ENCODE results near the gene PPP1R16B.

The PPP1R16B gene

DNA sequence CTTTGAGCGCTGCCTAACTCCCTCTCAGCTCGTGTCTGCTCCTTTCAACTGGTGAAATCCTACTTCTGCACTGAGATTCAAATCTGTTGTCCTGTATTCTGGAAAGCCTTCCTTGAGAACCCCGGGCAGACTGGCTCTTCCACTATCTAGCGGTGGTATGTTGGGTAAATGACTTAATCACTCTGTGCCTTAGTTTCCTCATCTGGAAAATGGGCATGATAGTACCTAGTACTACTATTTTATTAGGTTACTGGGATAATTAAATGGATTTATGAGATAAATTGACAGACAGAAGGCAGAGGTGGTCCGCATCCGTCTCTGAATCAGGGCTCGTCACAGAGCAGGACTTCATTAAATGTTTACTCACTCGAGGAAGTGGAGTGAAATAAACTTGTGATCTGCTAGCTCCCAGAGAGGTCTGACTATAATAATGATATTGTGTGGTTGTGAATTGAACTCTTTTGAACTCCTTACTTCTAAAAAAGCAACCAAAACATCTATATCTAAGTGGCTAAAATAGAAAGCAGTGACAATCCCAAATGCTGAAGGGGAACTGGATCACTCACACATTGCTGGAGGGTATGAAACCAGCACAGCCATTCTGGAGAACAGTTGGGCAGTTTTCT is 26.6 kb downstream of the PPP1R16B start:
- TF ChIP-seq, protein P1, sequence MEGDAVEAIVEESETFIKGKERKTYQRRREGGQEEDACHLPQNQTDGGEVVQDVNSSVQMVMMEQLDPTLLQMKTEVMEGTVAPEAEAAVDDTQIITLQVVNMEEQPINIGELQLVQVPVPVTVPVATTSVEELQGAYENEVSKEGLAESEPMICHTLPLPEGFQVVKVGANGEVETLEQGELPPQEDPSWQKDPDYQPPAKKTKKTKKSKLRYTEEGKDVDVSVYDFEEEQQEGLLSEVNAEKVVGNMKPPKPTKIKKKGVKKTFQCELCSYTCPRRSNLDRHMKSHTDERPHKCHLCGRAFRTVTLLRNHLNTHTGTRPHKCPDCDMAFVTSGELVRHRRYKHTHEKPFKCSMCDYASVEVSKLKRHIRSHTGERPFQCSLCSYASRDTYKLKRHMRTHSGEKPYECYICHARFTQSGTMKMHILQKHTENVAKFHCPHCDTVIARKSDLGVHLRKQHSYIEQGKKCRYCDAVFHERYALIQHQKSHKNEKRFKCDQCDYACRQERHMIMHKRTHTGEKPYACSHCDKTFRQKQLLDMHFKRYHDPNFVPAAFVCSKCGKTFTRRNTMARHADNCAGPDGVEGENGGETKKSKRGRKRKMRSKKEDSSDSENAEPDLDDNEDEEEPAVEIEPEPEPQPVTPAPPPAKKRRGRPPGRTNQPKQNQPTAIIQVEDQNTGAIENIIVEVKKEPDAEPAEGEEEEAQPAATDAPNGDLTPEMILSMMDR (IDR thresholded peaks at IDR 0.05) = no peak

DNA sequence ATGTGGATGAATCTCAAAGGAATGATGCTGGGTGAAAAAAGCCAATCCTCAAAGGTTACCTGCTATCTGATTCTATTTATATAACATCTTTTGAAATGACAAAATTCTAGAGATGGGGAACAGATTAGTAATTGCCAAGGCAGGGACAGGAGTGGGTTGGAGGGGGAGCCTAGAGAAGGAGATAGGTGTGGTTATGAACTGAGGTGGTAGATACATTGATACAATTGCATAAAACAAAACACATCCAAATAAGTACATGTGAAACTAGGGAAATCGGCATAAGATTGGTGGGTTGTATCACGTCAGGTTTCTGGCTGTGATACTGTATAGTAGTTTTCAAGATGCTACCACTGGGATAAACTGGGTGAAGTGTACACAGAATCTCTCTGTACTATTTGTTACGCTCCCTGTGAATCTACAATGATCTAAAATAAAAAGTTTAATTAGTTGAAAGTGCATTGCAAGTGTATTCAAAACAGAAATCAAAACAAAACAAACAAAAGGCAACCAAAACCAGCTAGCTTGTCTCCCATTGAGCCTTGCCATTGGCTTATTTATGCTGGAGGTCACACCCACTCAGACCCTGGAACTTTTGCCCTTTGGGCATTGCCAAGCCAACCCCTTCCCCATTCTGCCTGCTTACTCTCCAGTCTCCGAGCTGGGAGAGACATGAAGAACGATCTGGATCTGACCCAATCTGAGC is 27.8 kb downstream of the PPP1R16B start:
- TF ChIP-seq, protein P1 (IDR thresholded peaks at IDR 0.05) = no peak

DNA sequence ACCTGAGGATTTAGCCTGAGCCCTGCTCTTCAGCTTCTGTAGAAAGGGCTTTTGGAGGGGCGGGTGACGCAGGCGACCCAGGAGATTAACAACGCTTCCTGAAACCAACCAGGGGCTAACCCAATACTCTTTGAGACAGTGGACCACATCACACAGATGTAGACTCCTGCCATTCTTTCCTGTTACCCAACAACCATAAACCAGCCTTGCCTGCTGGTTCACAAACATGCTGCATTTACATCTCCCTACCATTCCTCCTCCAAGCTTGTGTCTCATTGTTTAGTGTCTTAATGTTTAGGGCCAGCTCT is 28.3 kb downstream of the PPP1R16B start:
- TF ChIP-seq, protein P1 (IDR thresholded peaks at IDR 0.05) = no peak

DNA sequence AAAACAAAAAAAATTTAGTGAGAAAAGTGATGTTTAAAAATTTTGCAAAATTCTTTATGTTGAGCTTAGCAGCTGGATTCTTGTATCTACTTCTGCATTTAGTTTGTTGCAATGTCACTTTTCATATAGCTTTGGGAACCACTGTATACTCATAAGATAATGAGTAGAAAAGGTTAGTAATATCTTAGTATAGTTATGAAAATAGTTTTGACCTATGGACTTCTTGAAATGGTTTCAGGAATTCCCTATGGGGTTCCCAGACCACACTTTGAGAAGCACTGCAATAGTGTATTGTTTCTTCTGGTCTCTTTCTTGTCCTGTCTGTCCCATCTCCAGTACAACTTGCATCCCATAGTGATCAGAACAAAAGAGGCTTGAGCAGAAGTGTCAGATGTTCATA is 29.4 kb downstream of the PPP1R16B start:
- TF ChIP-seq, protein P1 (IDR thresholded peaks at IDR 0.05) = no peak

DNA sequence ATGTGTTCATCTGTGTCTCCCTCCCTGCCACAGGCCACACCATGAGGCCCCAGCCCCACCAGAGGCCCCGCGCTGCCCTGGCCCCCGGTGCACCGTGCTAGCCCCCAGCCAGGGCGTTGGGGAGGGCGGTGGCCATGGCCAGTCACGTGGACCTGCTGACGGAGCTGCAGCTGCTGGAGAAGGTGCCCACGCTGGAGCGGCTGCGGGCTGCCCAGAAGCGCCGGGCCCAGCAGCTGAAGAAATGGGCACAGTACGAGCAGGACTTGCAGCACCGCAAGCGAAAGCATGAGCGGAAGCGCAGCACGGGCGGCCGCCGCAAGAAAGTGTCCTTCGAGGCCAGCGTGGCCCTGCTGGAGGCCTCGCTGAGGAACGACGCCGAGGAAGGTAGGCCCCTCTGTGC is 30.3 kb downstream of the PPP1R16B start:
- TF ChIP-seq, protein P1 (IDR thresholded peaks at IDR 0.05) = no peak

DNA sequence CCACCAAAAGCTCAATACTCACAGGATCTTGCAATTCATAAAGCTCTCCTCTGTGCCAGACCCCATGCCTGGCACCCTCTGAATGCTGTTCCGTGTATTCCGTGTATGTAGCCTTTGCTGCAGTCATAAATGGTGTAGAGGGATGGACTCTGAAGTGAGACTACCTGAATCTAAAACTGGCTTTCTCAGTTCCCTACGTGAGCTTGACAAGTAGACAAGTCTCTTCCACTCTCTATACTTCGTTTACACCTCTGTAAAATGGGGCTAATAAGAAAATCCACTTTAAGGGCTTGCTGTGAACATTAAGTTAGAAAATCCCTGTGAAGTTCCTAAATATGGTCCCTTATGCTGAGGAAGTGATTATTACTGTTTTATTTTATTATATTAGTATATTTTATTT is 31.5 kb downstream of the PPP1R16B start:
- TF ChIP-seq, protein P1 (IDR thresholded peaks at IDR 0.05) = no peak

DNA sequence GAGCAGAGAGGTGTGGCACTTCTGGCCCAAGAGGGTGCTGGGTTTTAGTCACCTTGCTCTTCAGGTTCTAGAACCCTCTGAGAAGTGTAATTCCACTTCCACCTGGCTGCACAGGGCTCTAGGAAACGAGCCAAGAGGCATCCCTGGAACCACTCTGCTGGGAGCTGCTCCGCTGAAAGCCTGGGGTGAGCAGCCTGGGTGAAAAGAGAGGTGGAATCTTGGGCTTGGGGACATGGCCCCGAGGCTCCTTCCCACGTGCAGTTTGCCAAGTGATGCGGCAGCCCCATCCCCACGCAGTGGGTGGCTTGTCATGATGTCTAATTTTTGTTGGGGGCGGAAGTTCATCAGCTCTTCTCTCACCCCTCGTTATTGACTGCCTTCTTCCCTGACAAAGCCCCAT is 32.8 kb downstream of the PPP1R16B start:
- TF ChIP-seq, protein P1 (IDR thresholded peaks at IDR 0.05) = no peak
